DMS 273 (cell line): ENCODE measurements around the gene RABEP2.
"Not testable (repeated sequence)": the region's sequence is repeated elsewhere in the genome, so short reads cannot be mapped to it uniquely, and the experiment has no call there.

Experiments
- DNase-seq: peaks from one replicate; lab custom pipeline; 2025; ENCODE audit not compliant: unreplicated experiment; lab: John Stamatoyannopoulos, UW

The RABEP2 gene

GRCh38 chr16:28932339-28933141 lies 7.5 kb upstream of the RABEP2 start:
- DNase-seq = peak; percentile 47

DNA sequence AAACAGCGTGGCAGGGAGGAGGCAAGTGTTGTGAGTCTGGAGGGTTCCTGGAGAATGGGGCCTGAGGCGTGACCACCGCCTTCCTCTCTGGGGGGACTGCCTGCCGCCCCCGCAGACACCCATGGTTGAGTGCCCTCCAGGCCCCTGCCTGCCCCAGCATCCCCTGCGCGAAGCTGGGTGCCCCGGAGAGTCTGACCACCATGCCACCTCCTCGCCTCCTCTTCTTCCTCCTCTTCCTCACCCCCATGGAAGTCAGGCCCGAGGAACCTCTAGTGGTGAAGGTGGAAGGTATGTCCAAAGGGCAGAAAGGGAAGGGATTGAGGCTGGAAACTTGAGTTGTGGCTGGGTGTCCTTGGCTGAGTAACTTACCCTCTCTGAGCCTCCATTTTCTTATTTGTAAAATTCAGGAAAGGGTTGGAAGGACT lies 6.8 kb upstream of the RABEP2 start, which contains the start of gene CD19:
Gene CD19, plus strand, starts transcription at position 171 of the 425 bp plus-strand sequence. Its CDS starts 30 bp downstream, at position 201.
- no peak for DNase-seq

DNA sequence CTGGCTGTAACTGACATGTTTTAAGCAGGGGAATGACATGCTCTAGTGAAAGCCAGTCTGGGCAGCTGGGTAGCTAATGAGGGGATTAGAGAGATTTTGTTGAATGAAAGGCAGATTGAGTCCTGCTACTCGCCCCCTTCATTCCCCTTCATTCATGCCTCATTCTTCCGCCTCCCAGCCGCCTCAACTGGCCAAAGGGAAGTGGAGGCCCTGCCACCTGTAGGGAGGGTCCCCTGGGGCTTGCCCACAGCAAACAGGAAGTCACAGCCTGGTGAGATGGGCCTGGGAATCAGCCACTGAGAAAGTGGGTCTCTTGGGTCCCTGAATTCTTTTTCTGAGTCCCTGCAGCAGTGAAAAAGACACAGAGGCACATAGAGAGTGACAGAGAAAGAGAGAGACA lies 5.6 kb upstream of the RABEP2 start:
- no peak for DNase-seq

GRCh38 chr16:28930203-28930602 lies 5.2 kb upstream of the RABEP2 start:
- DNase-seq = no peak

GRCh38 chr16:28927815-28928214 lies 2.8 kb upstream of the RABEP2 start:
- DNase-seq = no peak

GRCh38 chr16:28926284-28926683 lies 1.2 kb upstream of the RABEP2 start:
- DNase-seq = not testable (repeated sequence)

GRCh38 chr16:28925386-28926228 lies 569 bp upstream of the RABEP2 start:
- DNase-seq = peak; percentile 91

DNA sequence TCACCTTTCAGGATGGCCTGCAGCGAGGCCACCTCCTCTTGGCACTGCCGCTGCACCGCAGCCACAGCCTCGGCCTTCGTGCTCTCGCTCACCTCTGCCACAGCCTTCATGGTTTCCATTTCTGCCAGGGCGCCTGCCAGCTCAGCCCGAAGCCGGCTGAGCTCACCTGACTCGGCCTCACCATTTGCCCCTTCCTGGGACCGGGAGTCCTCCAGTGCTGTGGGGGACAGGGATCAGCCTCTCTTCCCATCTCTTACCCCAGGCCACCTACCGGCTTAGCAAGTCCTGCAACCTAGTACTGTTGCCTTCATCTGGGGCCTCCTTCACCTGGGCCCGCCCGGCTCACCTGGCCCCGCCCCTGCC lies 658 bp downstream of the RABEP2 start:
- no peak for DNase-seq

- DNase-seq = peak; percentile 50
Observed at GRCh38 chr16:28923652-28924398, 1.2 kb downstream of the RABEP2 start.

GRCh38 chr16:28923231-28923587 lies 1.8 kb downstream of the RABEP2 start:
- DNase-seq = no peak

DNA sequence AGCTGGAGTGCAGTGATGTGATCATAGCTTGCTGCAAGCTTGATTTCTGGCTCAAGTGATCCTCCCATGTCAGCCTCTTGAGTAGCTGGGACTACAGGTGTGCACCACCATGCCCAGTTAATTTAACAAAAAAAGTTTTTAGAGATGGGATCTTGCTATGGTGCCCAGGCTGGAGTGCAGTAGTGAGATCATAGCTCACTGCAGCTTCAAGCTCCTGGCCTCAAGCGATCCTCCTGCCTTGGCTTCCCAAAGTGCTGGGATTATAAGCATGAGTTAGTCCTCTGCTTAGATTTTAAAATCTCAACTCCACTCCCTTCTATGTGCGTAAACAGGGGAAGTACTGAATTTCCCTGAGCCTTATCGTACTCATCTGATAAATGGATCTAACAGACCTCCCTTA lies 6.3 kb downstream of the RABEP2 start:
- no peak for DNase-seq

DNA sequence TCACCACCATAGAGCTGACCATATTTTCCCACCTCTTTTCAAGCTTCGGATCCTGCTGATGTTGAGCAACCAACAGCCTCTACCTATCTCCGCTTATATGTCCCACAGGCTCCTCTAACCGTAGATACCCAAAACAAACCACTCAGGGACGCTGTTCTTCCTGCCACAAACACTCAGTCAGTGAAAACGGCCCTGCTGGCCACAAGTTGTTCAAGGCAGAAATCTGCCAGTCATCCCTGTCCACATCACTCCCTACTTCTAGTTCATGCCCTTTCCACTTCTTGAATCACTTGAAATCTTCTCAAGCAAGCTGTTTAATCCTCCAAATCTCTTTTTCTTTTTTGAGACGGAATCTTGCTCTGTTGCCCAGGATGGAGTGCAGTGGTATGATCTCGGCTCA lies 7.9 kb downstream of the RABEP2 start:
- no peak for DNase-seq

- no peak for DNase-seq
Observed at GRCh38 chr16:28915181-28915580, 9.9 kb downstream of the RABEP2 start.

DNA sequence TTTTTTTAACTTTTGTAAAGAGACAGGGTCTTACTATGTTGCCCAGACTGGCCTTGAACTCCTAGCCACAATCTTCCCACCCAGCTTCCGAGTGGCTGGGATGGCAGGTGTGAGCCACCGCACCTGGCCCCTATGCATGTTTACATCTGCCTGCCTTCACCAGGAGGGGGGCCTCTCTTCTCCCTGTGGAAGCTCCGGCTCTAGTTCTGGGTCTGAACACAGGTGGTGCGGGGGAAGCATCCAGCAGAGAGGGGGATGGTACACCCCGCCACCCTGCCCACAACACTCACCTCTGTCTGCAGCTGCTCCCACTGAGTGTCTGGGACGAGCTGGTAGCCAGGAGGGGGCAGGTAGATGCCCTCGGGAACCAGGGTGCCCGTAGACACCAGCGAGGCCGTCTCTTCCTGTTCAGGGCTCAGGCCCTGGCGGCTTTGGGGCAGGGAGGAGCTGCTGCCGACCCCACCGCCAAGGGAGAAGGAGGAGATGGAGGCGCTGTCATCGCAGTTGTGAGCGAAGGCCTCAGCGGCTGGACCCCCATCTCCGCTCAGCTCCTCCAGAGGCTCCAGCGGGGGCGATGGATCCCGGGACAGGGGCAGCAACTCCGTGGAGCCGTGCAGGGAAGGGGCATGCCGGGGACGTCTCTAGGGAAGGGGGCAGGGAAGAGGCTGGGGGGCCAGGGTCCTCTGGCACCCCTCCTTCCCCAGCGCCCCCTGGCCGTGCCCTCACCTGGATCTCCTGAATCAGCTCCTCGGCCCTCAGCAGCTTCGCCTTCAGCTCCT lies 10.9 kb downstream of the RABEP2 start:
- no peak for DNase-seq

- no peak for DNase-seq
Observed at GRCh38 chr16:28912558-28912957, 12.5 kb downstream of the RABEP2 start.

- peak; percentile 39 for DNase-seq
Observed at GRCh38 chr16:28910086-28911031, 14.7 kb downstream of the RABEP2 start.

DNA sequence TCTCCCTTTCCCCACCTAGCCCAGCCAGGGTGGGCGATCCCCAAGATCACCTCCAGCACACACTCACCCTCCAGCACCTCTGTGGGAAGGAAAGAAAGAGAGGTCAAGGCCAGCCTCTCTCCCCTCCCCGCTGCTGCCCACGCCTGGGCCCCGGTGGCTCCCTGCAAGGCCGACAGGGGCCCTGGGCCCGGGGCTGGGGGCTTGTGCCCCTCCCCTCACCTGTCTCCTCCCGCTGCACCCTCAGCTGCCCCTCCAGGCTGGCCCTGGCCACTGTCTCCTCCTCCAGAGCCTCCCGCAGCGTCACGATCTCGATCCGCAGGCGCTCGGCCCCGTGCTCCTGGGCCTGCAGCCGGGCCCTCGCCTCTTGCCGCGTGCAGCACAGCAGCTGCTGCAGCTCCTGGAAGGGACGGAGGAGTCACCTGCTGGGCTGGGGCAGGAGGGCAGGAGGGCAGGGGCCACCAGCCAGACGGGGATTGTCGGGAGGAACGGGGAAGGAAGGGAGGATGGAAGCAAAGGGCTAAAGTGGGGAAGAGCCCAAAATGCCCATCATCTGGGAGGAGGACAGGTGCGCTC lies 19.2 kb downstream of the RABEP2 start:
- DNase-seq = no peak

DNA sequence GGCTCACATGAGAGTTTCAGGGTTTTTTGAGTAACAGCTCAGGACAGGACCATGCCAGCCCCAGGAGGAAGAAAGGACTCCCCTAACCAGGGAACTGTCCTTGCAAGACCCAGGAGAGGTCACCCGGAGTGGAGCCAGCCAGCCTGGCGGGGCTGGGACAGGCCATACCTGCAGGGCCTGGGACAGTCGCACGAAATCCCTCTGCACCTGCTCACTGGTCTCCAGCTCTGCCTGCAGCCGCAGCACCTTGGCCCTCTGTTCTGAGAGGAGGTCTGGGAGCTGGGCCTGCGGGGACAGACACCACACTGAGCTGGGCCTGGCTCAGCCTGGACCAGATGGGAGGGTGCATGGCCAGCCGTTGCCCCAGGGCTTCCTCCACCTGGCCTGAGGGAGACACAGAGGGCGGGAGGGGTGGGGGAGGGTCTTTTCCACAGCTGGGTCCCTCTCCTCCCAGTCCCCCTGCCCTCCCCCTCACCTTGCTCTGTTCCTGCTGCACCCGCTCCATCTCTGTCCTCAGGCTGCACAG lies 19.7 kb downstream of the RABEP2 start:
- no peak for DNase-seq

- no peak for DNase-seq
Observed at GRCh38 chr16:28904828-28905227, 20.2 kb downstream of the RABEP2 start.
